ENCODE results near the gene C1QTNF12.

Gene C1QTNF12

DNA sequence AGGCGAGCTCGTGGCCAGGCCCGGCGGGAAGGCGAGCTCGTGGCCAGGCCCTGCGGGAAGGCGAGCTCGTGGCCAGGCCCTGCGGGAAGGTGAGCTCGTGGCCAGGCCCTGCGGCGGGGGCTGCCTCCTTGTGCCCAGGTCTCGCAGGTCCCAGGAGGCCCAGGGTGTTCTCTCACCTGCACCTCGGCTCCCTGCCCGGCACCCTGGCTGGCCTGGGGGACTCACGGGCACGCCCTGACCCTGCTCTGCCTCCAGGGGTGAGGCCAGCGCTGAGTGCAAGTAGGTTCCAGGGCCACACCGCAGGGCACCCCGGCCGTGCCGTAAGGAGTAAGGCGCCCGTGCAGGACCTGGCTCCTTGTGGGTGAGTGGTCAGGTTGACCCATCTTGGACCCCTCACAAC is 19.1 kb downstream of the C1QTNF12 start:
- H3K4me3 ChIP-seq (replicated peaks in 1 of 2; ENCODE audit: low read depth in 2 of 2, low read length in 2 of 2) = no peak overlapping the region
- TF ChIP-seq, protein P1, sequence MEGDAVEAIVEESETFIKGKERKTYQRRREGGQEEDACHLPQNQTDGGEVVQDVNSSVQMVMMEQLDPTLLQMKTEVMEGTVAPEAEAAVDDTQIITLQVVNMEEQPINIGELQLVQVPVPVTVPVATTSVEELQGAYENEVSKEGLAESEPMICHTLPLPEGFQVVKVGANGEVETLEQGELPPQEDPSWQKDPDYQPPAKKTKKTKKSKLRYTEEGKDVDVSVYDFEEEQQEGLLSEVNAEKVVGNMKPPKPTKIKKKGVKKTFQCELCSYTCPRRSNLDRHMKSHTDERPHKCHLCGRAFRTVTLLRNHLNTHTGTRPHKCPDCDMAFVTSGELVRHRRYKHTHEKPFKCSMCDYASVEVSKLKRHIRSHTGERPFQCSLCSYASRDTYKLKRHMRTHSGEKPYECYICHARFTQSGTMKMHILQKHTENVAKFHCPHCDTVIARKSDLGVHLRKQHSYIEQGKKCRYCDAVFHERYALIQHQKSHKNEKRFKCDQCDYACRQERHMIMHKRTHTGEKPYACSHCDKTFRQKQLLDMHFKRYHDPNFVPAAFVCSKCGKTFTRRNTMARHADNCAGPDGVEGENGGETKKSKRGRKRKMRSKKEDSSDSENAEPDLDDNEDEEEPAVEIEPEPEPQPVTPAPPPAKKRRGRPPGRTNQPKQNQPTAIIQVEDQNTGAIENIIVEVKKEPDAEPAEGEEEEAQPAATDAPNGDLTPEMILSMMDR (IDR thresholded peaks at IDR 0.05; ENCODE audit: low read depth, low read length) = no peak
- DNase-seq (ENCODE audit: low read depth in 2 of 2) = no peak

DNA sequence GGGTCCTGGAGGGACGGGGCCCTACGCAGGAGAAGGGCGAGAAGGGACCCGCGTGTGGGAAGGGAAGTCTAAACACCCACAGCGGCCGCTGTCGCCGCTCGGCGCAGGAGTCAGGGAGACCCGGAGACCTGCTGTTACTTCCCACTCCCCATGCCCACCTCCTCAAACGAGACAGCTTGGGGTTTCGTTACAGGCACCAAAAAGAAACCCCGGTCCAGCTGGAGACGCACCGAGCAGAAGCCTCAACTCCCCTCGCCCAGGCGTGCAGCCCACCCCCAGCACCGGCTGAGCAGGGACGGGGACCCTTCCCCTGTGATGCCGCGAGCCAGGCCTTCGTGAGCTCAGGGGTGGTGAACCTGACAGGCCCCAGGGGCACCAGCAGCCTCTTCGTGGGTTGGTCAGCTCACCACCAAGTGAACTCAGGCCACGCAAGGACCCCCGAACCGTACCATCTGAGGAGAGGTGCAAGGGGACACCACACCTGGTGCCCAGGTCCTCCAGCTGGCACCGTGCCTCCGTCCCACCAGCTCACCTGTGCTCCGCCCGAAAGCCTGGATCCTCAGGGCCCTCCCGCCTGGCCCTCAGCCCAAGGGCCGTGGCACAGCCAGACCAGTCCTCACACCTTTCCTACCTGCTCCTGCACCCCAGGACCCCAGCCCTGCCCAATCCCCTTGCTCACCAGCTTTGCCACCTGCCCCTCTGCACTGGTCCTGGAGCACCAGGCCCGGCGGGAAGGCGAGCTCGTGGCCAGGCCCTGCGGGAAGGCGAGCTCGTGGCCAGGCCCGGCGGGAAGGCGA is 19.8 kb downstream of the C1QTNF12 start:
- TF ChIP-seq, protein P1 (IDR thresholded peaks at IDR 0.05; ENCODE audit: low read depth, low read length) = no peak
- H3K4me3 ChIP-seq (replicated peaks in 1 of 2; ENCODE audit: low read depth in 2 of 2, low read length in 2 of 2) = no peak overlapping the region
- no peak for DNase-seq (ENCODE audit: low read depth in 2 of 2)

DNA sequence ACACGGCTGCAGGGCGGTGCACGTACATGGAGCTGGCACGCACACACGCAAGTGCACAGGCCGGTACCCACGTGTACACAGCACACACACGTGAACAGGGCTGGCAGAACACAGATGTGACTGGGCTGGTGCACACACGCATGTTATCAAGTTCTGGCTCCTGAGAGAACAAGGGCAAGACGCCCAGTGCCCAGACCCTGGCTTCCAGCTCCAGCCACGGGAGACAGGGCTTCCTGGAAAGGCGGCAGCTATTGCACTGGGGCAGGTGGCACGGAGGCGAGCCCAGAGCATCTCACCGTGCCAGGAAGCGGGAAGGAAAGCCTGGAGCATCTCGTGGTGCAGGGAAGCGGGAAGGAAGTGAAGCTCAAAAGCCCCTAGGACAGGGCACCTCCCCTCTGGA is 20.6 kb downstream of the C1QTNF12 start:
- no peak overlapping the region for H3K4me3 ChIP-seq (replicated peaks in 1 of 2; ENCODE audit: low read depth in 2 of 2, low read length in 2 of 2)
- TF ChIP-seq, protein P1 (IDR thresholded peaks at IDR 0.05; ENCODE audit: low read depth, low read length) = no peak

DNA sequence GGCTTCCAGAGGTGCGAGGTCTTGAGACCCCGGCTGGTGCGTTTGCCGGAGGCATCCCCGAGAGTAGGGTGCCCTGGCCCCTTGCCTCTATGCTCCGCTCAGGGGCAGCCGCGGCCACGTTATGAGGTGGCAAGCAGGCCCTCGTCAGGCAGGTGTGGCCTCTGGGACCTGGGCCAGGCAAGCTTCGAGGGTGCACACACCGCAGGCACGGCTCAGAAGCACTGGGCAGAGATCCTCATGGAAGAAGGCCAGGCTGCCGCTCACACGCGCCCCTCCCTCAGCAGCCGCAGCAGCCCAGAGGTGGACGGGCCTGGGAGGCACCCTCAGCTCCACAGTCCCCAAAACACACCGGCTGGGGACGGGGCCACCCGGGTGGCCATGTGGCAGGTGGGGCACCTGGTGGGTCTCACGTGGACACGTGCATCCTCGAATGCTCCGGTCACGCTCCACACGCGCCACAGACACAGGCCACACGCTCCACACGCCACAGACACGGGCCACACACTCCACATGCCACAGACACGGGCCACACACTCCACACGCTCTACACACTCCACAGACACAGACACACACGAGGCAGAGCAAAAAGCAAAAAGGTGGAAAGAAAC is 21.2 kb downstream of the C1QTNF12 start:
- TF ChIP-seq, protein P1 (IDR thresholded peaks at IDR 0.05; ENCODE audit: low read depth, low read length) = no peak

More for the DNA sequence above, 20.6 kb downstream of the C1QTNF12 start:
- DNase-seq (ENCODE audit: low read depth in 2 of 2) = no peak

DNA sequence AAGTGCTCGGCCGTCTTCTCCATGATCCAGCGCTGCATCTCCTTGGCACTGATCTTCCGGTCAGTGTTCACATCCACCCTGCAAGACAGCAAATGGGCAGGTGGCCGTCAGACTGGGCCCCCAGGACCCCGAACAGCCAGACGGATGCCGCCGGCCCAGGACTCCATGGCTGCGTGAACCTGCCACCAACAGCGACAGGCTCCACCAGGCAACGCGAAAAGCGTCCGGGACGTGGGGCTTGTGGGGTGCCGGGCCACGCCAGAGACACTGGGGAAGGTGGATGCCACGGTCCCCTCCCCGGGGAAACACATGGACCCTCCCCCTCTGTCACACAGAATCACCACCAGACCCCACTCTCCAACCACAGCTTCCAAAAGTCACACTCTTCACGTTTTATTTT is 22.6 kb downstream of the C1QTNF12 start:
- DNase-seq (ENCODE audit: low read depth in 2 of 2) = no peak
- TF ChIP-seq, protein P1 (IDR thresholded peaks at IDR 0.05; ENCODE audit: low read depth, low read length) = no peak
- H3K4me3 ChIP-seq (replicated peaks in 1 of 2; ENCODE audit: low read depth in 2 of 2, low read length in 2 of 2) = no peak overlapping the region

More for the DNA sequence above, 21.2 kb downstream of the C1QTNF12 start:
- H3K4me3 ChIP-seq (replicated peaks in 1 of 2; ENCODE audit: low read depth in 2 of 2, low read length in 2 of 2) = no peak overlapping the region
- DNase-seq (ENCODE audit: low read depth in 2 of 2) = no peak

DNA sequence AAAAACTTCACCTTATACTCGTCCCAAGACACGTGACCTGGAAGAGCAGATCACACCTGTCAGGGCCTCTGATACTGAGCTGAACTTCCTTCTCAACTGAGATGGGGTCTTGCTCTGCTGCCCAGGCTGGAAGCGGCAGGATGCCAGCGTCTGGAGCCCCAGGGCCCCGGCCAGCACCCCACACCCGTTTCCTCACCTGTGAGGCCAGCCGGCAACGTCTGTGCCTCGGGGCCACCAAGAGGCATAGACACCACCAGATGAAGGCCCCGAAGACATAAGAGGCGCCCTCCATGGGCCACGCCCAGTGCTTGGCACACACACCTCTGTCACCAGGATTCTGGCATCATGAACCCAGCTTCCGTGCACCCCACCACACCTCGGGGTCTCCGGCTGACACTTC is 23.2 kb downstream of the C1QTNF12 start:
- TF ChIP-seq, protein P1 (IDR thresholded peaks at IDR 0.05; ENCODE audit: low read depth, low read length) = no peak
- H3K4me3 ChIP-seq (replicated peaks in 1 of 2; ENCODE audit: low read depth in 2 of 2, low read length in 2 of 2) = no peak overlapping the region

More for the DNA sequence above, 23.2 kb downstream of the C1QTNF12 start:
- DNase-seq (ENCODE audit: low read depth in 2 of 2) = no peak

All from cardiac fibroblast (primary cell).